Measurements from ENCODE around the gene PDHX.

PDHX gene

DNA sequence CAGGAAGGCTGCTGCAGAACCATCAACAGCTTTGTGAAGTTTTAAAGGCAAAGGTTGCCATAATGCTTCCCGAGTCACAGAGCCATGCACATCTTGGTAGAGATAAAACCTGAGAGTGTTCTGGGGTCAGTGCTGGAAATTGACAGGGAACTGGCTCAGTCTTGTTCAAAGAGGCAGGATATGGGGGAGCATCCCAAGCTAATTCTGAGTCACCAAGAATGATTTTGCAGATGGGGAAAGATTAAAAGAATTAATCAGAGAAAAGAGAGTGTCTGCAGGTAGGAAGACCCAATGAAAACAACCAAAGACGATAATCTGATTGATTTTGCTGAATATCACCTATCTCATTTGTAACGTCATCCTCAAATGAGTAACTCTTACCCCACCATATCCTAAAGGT lies 122.7 kb downstream of the PDHX start:
- DNase-seq, result no peak
- WGBS (ENCODE audit: insufficient coverage), result 100% methylated on average over 1 of the region's 3 CpGs
- CTCF ChIA-PET, result no interaction called here

DNA sequence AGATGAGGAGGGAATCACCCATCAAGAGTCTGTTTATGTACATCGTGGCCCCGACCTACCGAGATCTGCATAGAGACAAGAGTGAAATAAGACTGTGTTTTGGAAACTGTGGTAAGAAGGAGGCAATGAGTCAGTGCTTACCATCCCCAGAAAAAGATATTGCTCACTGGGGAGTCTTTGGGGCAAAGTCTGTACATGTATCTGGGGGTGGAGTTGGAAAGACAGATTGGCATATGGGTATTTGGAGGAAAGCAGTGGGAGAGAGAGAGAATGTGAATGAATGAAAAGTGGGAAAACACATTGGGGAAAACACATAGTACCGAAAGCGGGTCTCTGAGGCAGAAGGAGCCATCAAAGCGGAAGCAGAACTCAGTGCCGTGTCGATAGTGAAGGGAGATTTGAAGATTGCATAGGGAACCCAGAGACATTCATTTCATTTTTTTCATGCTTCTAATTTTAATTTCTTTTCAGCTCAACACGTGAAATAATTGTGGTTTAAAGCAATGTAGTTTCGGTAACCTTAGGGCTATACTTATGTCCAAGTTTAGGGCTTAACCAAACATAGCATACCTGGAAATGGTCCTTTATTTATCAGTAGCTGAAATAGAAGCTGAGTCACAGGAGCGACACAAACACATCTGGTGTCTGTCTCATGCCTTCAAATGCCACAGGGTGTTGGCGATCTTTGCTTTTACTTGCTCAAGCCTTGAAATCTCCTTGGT lies 124.0 kb downstream of the PDHX start:
- ChIA-PET CTCF (interaction anchor here (0.8 to 2.3 kb wide), 4 partner anchors 11 to 106 kb away, joined by 3 to 9 read pairs (median 4); no protein-coding TSS in a partner anchor), POLR2A (no interaction called here)
- Histone ChIP-seq H3K4me3 (ENCODE audit: control insufficient read depth in 1 of 7, extremely low read depth in 1 of 7, insufficient read depth in 4 of 7, low read depth in 2 of 7, low read length in 6 of 7) (no peak overlapping the region), H3K27ac (ENCODE audit: insufficient read depth in 1 of 2, low read depth in 1 of 2, low read length in 2 of 2, poor library complexity in 1 of 2, severe bottlenecking in 2 of 2) (peak overlapping the region in 1 of 2 experiments; percentile 4), H3K4me1 (ENCODE audit: control extremely low read depth in 1 of 4, control insufficient read depth in 4 of 4, insufficient read depth in 4 of 4, low read length in 3 of 4) (peaks cover 15 to 64% (median 45%) of the 10 kb centered on the region in 4 experiments), H3K9me3 (ENCODE audit: control extremely low read depth in 1 of 5, control insufficient read depth in 4 of 5, insufficient read depth in 2 of 5, low read depth in 1 of 5, low read length in 4 of 5) (no peaks in the 10 kb centered on the region), H3K27me3 (replicated peaks in 2 of 5; ENCODE audit: control insufficient read depth in 4 of 5, insufficient read depth in 5 of 5, low read length in 4 of 5) (no peaks in the 10 kb centered on the region), H3K36me3 (ENCODE audit: control insufficient read depth in 4 of 4, insufficient read depth in 4 of 4, low read length in 3 of 4) (no peaks in the 10 kb centered on the region)
- WGBS (ENCODE audit: insufficient coverage), result 88% methylated on average over 8 of the region's 12 CpGs
- peak in 2 of 3 donors; percentile 48 to 54 for DNase-seq

More for the DNA sequence above, 122.7 kb downstream of the PDHX start:
- POLR2A ChIA-PET, result no interaction called here
- H3K27me3 ChIP-seq (replicated peaks in 2 of 5; ENCODE audit: control insufficient read depth in 4 of 5, insufficient read depth in 5 of 5, low read length in 4 of 5), result no peaks in the 10 kb centered on the region
- no peaks in the 10 kb centered on the region for H3K36me3 ChIP-seq (ENCODE audit: control insufficient read depth in 4 of 4, insufficient read depth in 4 of 4, low read length in 3 of 4)
- no peak overlapping the region for H3K4me3 ChIP-seq (ENCODE audit: control insufficient read depth in 1 of 7, extremely low read depth in 1 of 7, insufficient read depth in 4 of 7, low read depth in 2 of 7, low read length in 6 of 7)
- H3K9me3 ChIP-seq (ENCODE audit: control extremely low read depth in 1 of 5, control insufficient read depth in 4 of 5, insufficient read depth in 2 of 5, low read depth in 1 of 5, low read length in 4 of 5), result no peaks in the 10 kb centered on the region
- no peak overlapping the region for H3K27ac ChIP-seq (ENCODE audit: insufficient read depth in 1 of 2, low read depth in 1 of 2, low read length in 2 of 2, poor library complexity in 1 of 2, severe bottlenecking in 2 of 2)
- peaks cover 10 to 60% (median 41%) of the 10 kb centered on the region in 4 experiments for H3K4me1 ChIP-seq (ENCODE audit: control extremely low read depth in 1 of 4, control insufficient read depth in 4 of 4, insufficient read depth in 4 of 4, low read length in 3 of 4)

DNA sequence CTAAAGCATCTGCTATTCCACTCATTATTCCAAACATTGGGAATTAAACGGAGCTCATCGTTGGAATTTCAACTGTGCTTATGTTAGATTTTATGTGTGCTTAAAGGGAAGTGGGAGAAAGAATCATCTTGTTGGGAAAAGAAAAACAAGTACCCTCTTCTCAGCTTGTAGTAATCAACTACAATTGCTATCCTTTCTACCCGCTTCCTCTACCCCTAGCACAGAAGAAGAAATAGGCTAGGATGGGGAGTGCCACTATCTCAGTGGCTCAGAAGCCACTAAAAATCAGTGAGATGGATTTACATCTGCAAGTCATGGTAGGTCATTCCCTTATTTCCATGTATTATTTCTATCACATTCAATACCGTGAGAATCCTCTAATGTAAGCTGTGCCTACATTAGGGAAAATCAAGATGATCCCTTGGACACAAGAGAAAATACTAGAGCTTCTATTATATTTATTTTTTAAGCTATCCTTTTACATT lies 124.7 kb downstream of the PDHX start:
- ChIA-PET CTCF (interaction anchor here (0.8 to 2.3 kb wide), 5 partner anchors 12 to 106 kb away, joined by 3 to 9 read pairs (median 3); no protein-coding TSS in a partner anchor), POLR2A (no interaction called here)
- no peak overlapping the region for H3K4me3 ChIP-seq (ENCODE audit: control insufficient read depth in 1 of 7, extremely low read depth in 1 of 7, insufficient read depth in 4 of 7, low read depth in 2 of 7, low read length in 6 of 7)
- no peaks in the 10 kb centered on the region for H3K9me3 ChIP-seq (ENCODE audit: control extremely low read depth in 1 of 5, control insufficient read depth in 4 of 5, insufficient read depth in 2 of 5, low read depth in 1 of 5, low read length in 4 of 5)
- DNase-seq, result no peak
- no peaks in the 10 kb centered on the region for H3K36me3 ChIP-seq (ENCODE audit: control insufficient read depth in 4 of 4, insufficient read depth in 4 of 4, low read length in 3 of 4)
- no CpG with 5 or more reads among the region's 4 CpGs for WGBS (ENCODE audit: insufficient coverage)
- peak overlapping the region in 1 of 2 experiments; percentile 11 for H3K27ac ChIP-seq (ENCODE audit: insufficient read depth in 1 of 2, low read depth in 1 of 2, low read length in 2 of 2, poor library complexity in 1 of 2, severe bottlenecking in 2 of 2)
- no peaks in the 10 kb centered on the region for H3K27me3 ChIP-seq (replicated peaks in 2 of 5; ENCODE audit: control insufficient read depth in 4 of 5, insufficient read depth in 5 of 5, low read length in 4 of 5)
- H3K4me1 ChIP-seq (ENCODE audit: control extremely low read depth in 1 of 4, control insufficient read depth in 4 of 4, insufficient read depth in 4 of 4, low read length in 3 of 4), result peaks cover 18 to 64% (median 45%) of the 10 kb centered on the region in 4 experiments

DNA sequence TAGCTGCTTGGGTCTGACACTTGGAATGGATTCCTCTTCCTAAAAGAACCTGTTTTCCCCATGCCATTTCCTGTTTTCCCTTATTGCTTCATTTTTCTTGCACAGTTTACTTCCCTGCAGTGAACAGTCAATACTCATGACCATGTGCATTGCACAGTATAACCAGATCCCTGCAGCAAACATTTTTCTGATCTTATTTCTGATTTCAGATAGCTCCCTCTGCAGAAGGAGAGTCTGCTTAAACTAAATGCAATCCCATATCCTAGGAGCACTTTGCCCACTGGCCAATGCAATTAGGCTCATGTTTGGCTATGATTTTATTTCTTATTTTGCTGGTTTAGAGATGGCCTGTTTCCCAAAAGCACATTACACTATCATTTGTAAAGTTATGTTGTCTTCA lies 125.8 kb downstream of the PDHX start:
- H3K4me1 ChIP-seq (ENCODE audit: control extremely low read depth in 1 of 4, control insufficient read depth in 4 of 4, insufficient read depth in 4 of 4, low read length in 3 of 4), result peaks cover 17 to 63% (median 49%) of the 10 kb centered on the region in 4 experiments
- POLR2A ChIA-PET, result no interaction called here

DNA sequence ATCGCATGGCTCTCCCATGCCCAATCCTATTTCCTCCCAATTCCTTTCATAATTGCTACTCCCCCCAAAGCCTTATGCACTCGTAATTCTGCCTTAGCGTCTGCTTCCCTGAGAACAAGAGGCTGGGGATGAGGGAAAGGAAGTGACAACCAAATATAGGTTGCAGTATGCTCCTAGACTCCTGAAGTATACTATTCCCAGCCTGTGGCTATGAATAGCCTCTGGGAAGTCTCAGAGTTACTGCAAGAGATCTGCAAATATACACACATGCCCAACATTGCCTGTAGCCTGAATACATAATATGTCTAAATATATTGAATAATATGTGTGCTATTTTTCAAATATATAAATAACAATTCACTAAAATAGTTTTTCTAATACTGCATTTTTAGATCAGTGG lies 126.5 kb downstream of the PDHX start:
- H3K27me3 ChIP-seq (replicated peaks in 2 of 5; ENCODE audit: control insufficient read depth in 4 of 5, insufficient read depth in 5 of 5, low read length in 4 of 5), result no peaks in the 10 kb centered on the region
- H3K27ac ChIP-seq (ENCODE audit: insufficient read depth in 1 of 2, low read depth in 1 of 2, low read length in 2 of 2, poor library complexity in 1 of 2, severe bottlenecking in 2 of 2), result no peak overlapping the region
- H3K4me3 ChIP-seq (ENCODE audit: control insufficient read depth in 1 of 7, extremely low read depth in 1 of 7, insufficient read depth in 4 of 7, low read depth in 2 of 7, low read length in 6 of 7), result no peak overlapping the region
- no peaks in the 10 kb centered on the region for H3K36me3 ChIP-seq (ENCODE audit: control insufficient read depth in 4 of 4, insufficient read depth in 4 of 4, low read length in 3 of 4)
- no peak for DNase-seq
- ChIA-PET CTCF (interaction anchor here (2.2 to 2.3 kb wide), 2 partner anchors 14 to 22 kb away, joined by 6 to 9 read pairs; no protein-coding TSS in a partner anchor), POLR2A (interaction anchor here (2.1 kb wide), 1 partner anchor 96 kb away, joined by 7 read pairs; the partner anchor contains the start of gene CD44)
- peaks cover 21 to 67% (median 53%) of the 10 kb centered on the region in 4 experiments for H3K4me1 ChIP-seq (ENCODE audit: control extremely low read depth in 1 of 4, control insufficient read depth in 4 of 4, insufficient read depth in 4 of 4, low read length in 3 of 4)
- peaks cover 0 to 6% (median 0%) of the 10 kb centered on the region in 5 experiments for H3K9me3 ChIP-seq (ENCODE audit: control extremely low read depth in 1 of 5, control insufficient read depth in 4 of 5, insufficient read depth in 2 of 5, low read depth in 1 of 5, low read length in 4 of 5)
- WGBS (ENCODE audit: insufficient coverage), result 100% methylated on average over 2 of the region's 3 CpGs

More for the DNA sequence above, 125.8 kb downstream of the PDHX start:
- H3K4me3 ChIP-seq (ENCODE audit: control insufficient read depth in 1 of 7, extremely low read depth in 1 of 7, insufficient read depth in 4 of 7, low read depth in 2 of 7, low read length in 6 of 7), result no peak overlapping the region
- H3K27ac ChIP-seq (ENCODE audit: insufficient read depth in 1 of 2, low read depth in 1 of 2, low read length in 2 of 2, poor library complexity in 1 of 2, severe bottlenecking in 2 of 2), result no peak overlapping the region
- H3K9me3 ChIP-seq (ENCODE audit: control extremely low read depth in 1 of 5, control insufficient read depth in 4 of 5, insufficient read depth in 2 of 5, low read depth in 1 of 5, low read length in 4 of 5), result peaks cover 0 to 6% (median 0%) of the 10 kb centered on the region in 5 experiments
- no peaks in the 10 kb centered on the region for H3K36me3 ChIP-seq (ENCODE audit: control insufficient read depth in 4 of 4, insufficient read depth in 4 of 4, low read length in 3 of 4)
- no peak for DNase-seq
- CTCF ChIA-PET, result interaction anchor here (2.2 to 2.3 kb wide), 2 partner anchors 13 to 22 kb away, joined by 6 to 9 read pairs; no protein-coding TSS in a partner anchor
- no peaks in the 10 kb centered on the region for H3K27me3 ChIP-seq (replicated peaks in 2 of 5; ENCODE audit: control insufficient read depth in 4 of 5, insufficient read depth in 5 of 5, low read length in 4 of 5)

DNA sequence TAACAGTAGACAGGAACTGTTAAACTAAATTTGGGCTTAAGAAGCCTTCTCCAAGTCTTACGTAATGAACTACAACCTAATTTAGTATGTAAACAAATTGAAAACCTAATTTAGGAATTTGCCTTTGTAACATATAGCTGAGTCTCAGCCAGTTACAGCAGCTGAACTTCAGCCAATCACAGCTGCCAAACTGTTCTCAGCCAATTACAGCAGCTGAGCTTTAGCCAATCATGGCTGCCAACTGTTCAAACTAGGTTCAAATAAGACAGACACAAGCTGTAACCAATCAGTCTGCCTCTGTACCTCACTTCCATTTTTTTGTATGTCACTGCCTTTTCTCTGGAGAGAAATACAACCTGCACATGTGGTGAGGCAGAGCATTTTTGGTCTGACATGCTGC lies 127.5 kb downstream of the PDHX start:
- Histone ChIP-seq H3K27me3 (replicated peaks in 2 of 5; ENCODE audit: control insufficient read depth in 4 of 5, insufficient read depth in 5 of 5, low read length in 4 of 5) (no peaks in the 10 kb centered on the region), H3K27ac (ENCODE audit: insufficient read depth in 1 of 2, low read depth in 1 of 2, low read length in 2 of 2, poor library complexity in 1 of 2, severe bottlenecking in 2 of 2) (no peak overlapping the region), H3K9me3 (ENCODE audit: control extremely low read depth in 1 of 5, control insufficient read depth in 4 of 5, insufficient read depth in 2 of 5, low read depth in 1 of 5, low read length in 4 of 5) (peaks cover 0 to 6% (median 0%) of the 10 kb centered on the region in 5 experiments), H3K4me1 (ENCODE audit: control extremely low read depth in 1 of 4, control insufficient read depth in 4 of 4, insufficient read depth in 4 of 4, low read length in 3 of 4) (peaks cover 23 to 74% (median 61%) of the 10 kb centered on the region in 4 experiments), H3K4me3 (ENCODE audit: control insufficient read depth in 1 of 7, extremely low read depth in 1 of 7, insufficient read depth in 4 of 7, low read depth in 2 of 7, low read length in 6 of 7) (peak overlapping the region in 1 of 7 experiments; percentile 2), H3K36me3 (ENCODE audit: control insufficient read depth in 4 of 4, insufficient read depth in 4 of 4, low read length in 3 of 4) (no peaks in the 10 kb centered on the region)
- ChIA-PET POLR2A (interaction anchor here (0.6 to 2.1 kb wide), 3 partner anchors 43 to 101 kb away, joined by 5 to 7 read pairs (median 5); partner anchors contain the start of gene CD44), CTCF (interaction anchor here (0.7 to 1.7 kb wide), 7 partner anchors 8 to 261 kb away, joined by 3 to 4 read pairs (median 3); partner anchors contain the start of gene CD44)
- no CpG with 5 or more reads among the region's 1 CpG for WGBS (ENCODE audit: insufficient coverage)
- DNase-seq, result peak in 2 of 3 donors; percentile 59 to 60
